ENCODE measurements around the gene ACOXL.
A peak's percentile ranks its signal among the peaks of the same experiment; 100 is the strongest.

Gene ACOXL

GRCh38 chr2:110860630-110861029, 128.3 kb downstream of the ACOXL start:
- DNase-seq = no peak

- no peak for DNase-seq
These were observed 129.4 kb downstream of the ACOXL start for GRCh38 chr2:110861616-110862260.

GRCh38 chr2:110863726-110864125, 131.4 kb downstream of the ACOXL start:
- DNase-seq = no peak

GRCh38 chr2:110864176-110864575, 131.8 kb downstream of the ACOXL start:
- DNase-seq = no peak

- DNase-seq = no peak
These were observed 132.4 kb downstream of the ACOXL start for GRCh38 chr2:110864731-110865130.

GRCh38 chr2:110865188-110865587, 132.8 kb downstream of the ACOXL start:
- peak in 1 of 2 experiments; percentile 60 for DNase-seq

GRCh38 chr2:110866045-110866444, 133.7 kb downstream of the ACOXL start:
- DNase-seq = no peak

- peak; percentile 78 to 81 for DNase-seq
These were observed 134.1 kb downstream of the ACOXL start for GRCh38 chr2:110866466-110866865.

GRCh38 chr2:110867078-110867477, 134.7 kb downstream of the ACOXL start:
- peak in 1 of 2 experiments; percentile 52 for DNase-seq

- DNase-seq = no peak
These were observed 136.6 kb downstream of the ACOXL start for GRCh38 chr2:110868971-110869370.

- DNase-seq = no peak
These were observed 137.4 kb downstream of the ACOXL start for GRCh38 chr2:110869472-110870446.

- DNase-seq = no peak
These were observed 138.2 kb downstream of the ACOXL start for GRCh38 chr2:110870545-110870944.

GRCh38 chr2:110871637-110872036, 139.3 kb downstream of the ACOXL start:
- DNase-seq = no peak

GRCh38 chr2:110872521-110872920, 140.1 kb downstream of the ACOXL start:
- DNase-seq = no peak

- no peak for DNase-seq
These were observed 140.7 kb downstream of the ACOXL start for GRCh38 chr2:110873056-110873502.

GRCh38 chr2:110873597-110874452, 141.5 kb downstream of the ACOXL start:
- DNase-seq = no peak

GRCh38 chr2:110874453-110875383, 142.3 kb downstream of the ACOXL start:
- no peak for DNase-seq

GRCh38 chr2:110875384-110875725, 143.0 kb downstream of the ACOXL start:
- no peak for DNase-seq

- no peak for DNase-seq
These were observed 144.0 kb downstream of the ACOXL start for GRCh38 chr2:110876167-110876999.

- DNase-seq = no peak
These were observed 144.9 kb downstream of the ACOXL start for GRCh38 chr2:110877031-110877827.
